CD4-positive, alpha-beta T cell (primary cell): ENCODE measurements around the gene MEAF6. TPM values are rescaled to one million over a fixed set of nuclear protein-coding genes. Genes with fewer than 3 reads are reported as not detected.
A peak's percentile ranks its signal among the peaks of the same experiment; 100 is the strongest.

ENCODE experiments used
- ATAC-seq: fragments of 200-7000 bp; cut with Tn5 transposase; one replicate; pipeline ENCODE4 v1.10.0; 2022; ENCODE audit warnings: mild to moderate bottlenecking; ENCODE audit not compliant: poor library complexity
- CTCF ChIA-PET: fragments of 350-600 bp; sonication (Branson Sonifier 250); formaldehyde crosslinking; loops from one replicate; lab custom pipeline; 2021; ENCODE audit warnings: antibody characterized with exemption, inconsistent platforms; lab: Charles Lee
- POLR2A ChIA-PET: fragments of 350-600 bp; sonication (Branson Sonifier 250); formaldehyde crosslinking; loops from one replicate; lab custom pipeline; 2021; ENCODE audit warnings: antibody characterized with exemption, inconsistent platforms; lab: Charles Lee
- DNase-seq, 14 experiments: peaks; one replicate each; pipeline ENCODE4 v3.0.0-alpha.2; 2013 to 2020; ENCODE audit warnings: mixed read lengths in 2 of 14
- H3K27ac ChIP-seq, 2 donors: one replicate each; pipeline versions ENCODE4 v1.5.1 to v1.7.0; 2013; ENCODE audit warnings: low read length in 2 of 2, low read depth in 1 of 2, mild to moderate bottlenecking in 1 of 2
- H3K27me3 ChIP-seq, 2 experiments: 1 replicate in 1 of 2; 2 replicates in 1 of 2; pipeline versions ENCODE4 v1.6.1 to v1.7.0; 2013; ENCODE audit warnings: low read length in 2 of 2, control low read depth in 1 of 2, mild to moderate bottlenecking in 1 of 2, moderate library complexity in 1 of 2; ENCODE audit not compliant: insufficient read depth in 2 of 2, control insufficient read depth in 1 of 2
- H3K36me3 ChIP-seq: one replicate; pipeline ENCODE4 v1.6.1; 2013; ENCODE audit warnings: low read length, control low read depth; ENCODE audit not compliant: insufficient read depth
- H3K4me1 ChIP-seq: one replicate; pipeline ENCODE4 v1.6.1; 2013; ENCODE audit warnings: low read length, control low read depth; ENCODE audit not compliant: insufficient read depth
- H3K4me3 ChIP-seq: one replicate; pipeline ENCODE4 v1.5.1; 2013; ENCODE audit warnings: mild to moderate bottlenecking, low read length, moderate library complexity
- H3K9me3 ChIP-seq, 2 experiments: 1 replicate in 1 of 2; 2 replicates in 1 of 2; pipeline versions ENCODE4 v1.6.1 to v1.7.0; 2013; ENCODE audit warnings: low read length in 2 of 2, mild to moderate bottlenecking in 2 of 2, control low read depth in 1 of 2, moderate library complexity in 1 of 2; ENCODE audit not compliant: control insufficient read depth in 1 of 2, insufficient read depth in 1 of 2
- H3K27ac Mint-ChIP-seq: one replicate; pipeline ENCODE4 v1.8.0; 2020; ENCODE audit warnings: mixed read lengths
- H3K27me3 Mint-ChIP-seq: one replicate; pipeline ENCODE4 v1.8.0; 2021; ENCODE audit warnings: mixed read lengths
- H3K36me3 Mint-ChIP-seq: one replicate; pipeline ENCODE4 v1.8.0; 2021; ENCODE audit warnings: low read depth, mixed read lengths
- H3K4me1 Mint-ChIP-seq: one replicate; pipeline ENCODE4 v1.8.0; 2021; ENCODE audit warnings: low read depth, mixed read lengths
- H3K4me3 Mint-ChIP-seq: one replicate; pipeline ENCODE4 v1.8.0; 2020; ENCODE audit warnings: mild to moderate bottlenecking, mixed read lengths
- H3K9me3 Mint-ChIP-seq: one replicate; pipeline ENCODE4 v1.8.0; 2020; ENCODE audit warnings: mixed read lengths
- CTCF ChIP-seq: fragments of 200-600 bp; IDR thresholded peaks from one replicate; pipeline ENCODE4 v1.8.0; 2022; ENCODE audit warnings: antibody characterized with exemption, mild to moderate bottlenecking
- intact Hi-C, 2 experiments: fragments of 100-400 bp; cut with DNase I in 1 of 2; cut with micrococcal nuclease in 1 of 2; formaldehyde crosslinking; loops; one replicate each; pipeline versions ENCODE4 v1.15.1 to v1.9.0; 2023 to 2025; cut with DNase I, micrococcal nuclease
- total RNA-seq, 174 experiments: library from RNA in 2 of 174; stranded (reverse) in 2 of 174; gene quantifications; one replicate each; pipeline ENCODE4 v1.2.3 and lab custom pipeline; 2021 to 2026

MEAF6 gene
- total RNA-seq, 2 experiments from 2014 or later: 39.0 to 41.5 TPM

- Mint-ChIP-seq H3K36me3 (peaks cover 81% of the 10 kb centered on the region), H3K27me3 (no peaks in the 10 kb centered on the region), H3K9me3 (no peaks in the 10 kb centered on the region), H3K4me1 (peaks cover 61% of the 10 kb centered on the region), H3K27ac (peak overlapping the region; percentile 59), H3K4me3 (no peak overlapping the region)
- Histone ChIP-seq H3K4me3 (no peak overlapping the region), H3K9me3 (no peaks in the 10 kb centered on the region), H3K4me1 (peaks cover 17% of the 10 kb centered on the region), H3K36me3 (peaks cover 72% of the 10 kb centered on the region), H3K27ac (no peak overlapping the region), H3K27me3 (no peaks in the 10 kb centered on the region)
- CTCF ChIA-PET: interaction anchor here (0.9 to 3.3 kb wide), 2 partner anchors 34 to 61 kb away, joined by 3 to 13 read pairs; partner anchors contain the start of gene MEAF6
- intact Hi-C loops: no loop called here
- POLR2A ChIA-PET: no interaction called here
- TF ChIP-seq CTCF: no peak
- DNase-seq (no peak), ATAC-seq (no peak)
Measured at GRCh38 chr1:37549341-37549740, 34.8 kb upstream of the MEAF6 start.

DNA sequence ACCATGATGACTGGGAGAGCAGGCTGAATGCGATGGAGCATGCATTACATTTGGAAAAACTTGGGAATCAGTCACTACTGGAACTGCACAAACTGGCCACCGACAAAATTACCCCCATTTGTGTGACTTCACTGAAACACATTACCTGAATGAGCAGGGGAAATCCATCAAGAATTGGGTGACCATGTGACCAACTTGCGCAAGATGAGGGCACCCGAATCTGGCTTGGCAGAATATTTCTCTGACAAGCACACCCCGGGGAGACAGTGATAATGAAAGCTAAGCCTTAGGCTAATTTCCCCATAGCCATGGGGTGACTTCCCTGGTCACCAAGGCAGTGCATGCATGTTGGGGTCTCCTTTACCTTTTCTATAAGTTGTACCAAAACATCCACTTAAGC is 30.5 kb upstream of the MEAF6 start:
- Mint-ChIP-seq H3K4me3 (no peak overlapping the region), H3K27me3 (no peaks in the 10 kb centered on the region), H3K36me3 (peaks cover 72% of the 10 kb centered on the region), H3K9me3 (no peaks in the 10 kb centered on the region), H3K4me1 (peaks cover 25% of the 10 kb centered on the region), H3K27ac (no peak overlapping the region)
- H3K4me1 ChIP-seq: no peaks in the 10 kb centered on the region
- H3K9me3 ChIP-seq: no peaks in the 10 kb centered on the region
- DNase-seq: no peak
- intact Hi-C loops: no loop called here
- no peak for ATAC-seq
- H3K4me3 ChIP-seq: no peak overlapping the region
- H3K36me3 ChIP-seq: peaks cover 78% of the 10 kb centered on the region
- no peak overlapping the region for H3K27ac ChIP-seq
- POLR2A ChIA-PET: no interaction called here
- no peak for TF ChIP-seq CTCF
- H3K27me3 ChIP-seq: no peaks in the 10 kb centered on the region
- CTCF ChIA-PET: interaction anchor here (1.7 kb wide), 1 partner anchor 58 kb away, joined by 5 read pairs; no protein-coding TSS in a partner anchor

DNA sequence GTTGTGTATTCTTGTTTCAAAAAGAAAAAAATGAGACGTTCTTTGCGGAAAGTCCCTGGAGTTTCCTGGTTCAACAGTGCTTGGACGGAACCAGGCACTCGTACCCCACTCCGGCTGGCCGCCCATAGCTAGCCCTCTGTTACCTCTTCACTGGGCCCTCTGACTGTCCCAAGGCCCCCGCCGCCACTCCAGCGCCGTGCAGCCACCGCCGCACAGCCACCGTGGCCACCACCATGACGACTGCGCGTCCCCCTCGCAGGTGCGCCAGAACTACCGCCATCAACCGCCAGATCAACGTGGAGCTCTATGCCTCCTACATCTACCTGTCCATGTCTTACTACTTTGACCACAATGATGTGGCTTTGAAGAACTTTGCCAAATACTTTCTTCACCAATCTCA is 30.0 kb upstream of the MEAF6 start:
- no peaks in the 10 kb centered on the region for H3K27me3 Mint-ChIP-seq
- no peak overlapping the region for H3K4me3 Mint-ChIP-seq
- no peak for TF ChIP-seq CTCF
- CTCF ChIA-PET: interaction anchor here (1.7 kb wide), 1 partner anchor 57 kb away, joined by 5 read pairs; no protein-coding TSS in a partner anchor
- ATAC-seq (no peak), DNase-seq (no peak)
- no peak overlapping the region for H3K27ac Mint-ChIP-seq
- peaks cover 20% of the 10 kb centered on the region for H3K4me1 Mint-ChIP-seq
- POLR2A ChIA-PET: no interaction called here
- H3K9me3 ChIP-seq: no peaks in the 10 kb centered on the region
- no peaks in the 10 kb centered on the region for H3K4me1 ChIP-seq
- peaks cover 79% of the 10 kb centered on the region for H3K36me3 ChIP-seq
- H3K27me3 ChIP-seq: no peaks in the 10 kb centered on the region
- no peak overlapping the region for H3K27ac ChIP-seq
- H3K9me3 Mint-ChIP-seq: no peaks in the 10 kb centered on the region
- intact Hi-C loops: no loop called here
- no peak overlapping the region for H3K4me3 ChIP-seq
- H3K36me3 Mint-ChIP-seq: peaks cover 72% of the 10 kb centered on the region
